ENCODE results near the gene ROPN1L.

DNA sequence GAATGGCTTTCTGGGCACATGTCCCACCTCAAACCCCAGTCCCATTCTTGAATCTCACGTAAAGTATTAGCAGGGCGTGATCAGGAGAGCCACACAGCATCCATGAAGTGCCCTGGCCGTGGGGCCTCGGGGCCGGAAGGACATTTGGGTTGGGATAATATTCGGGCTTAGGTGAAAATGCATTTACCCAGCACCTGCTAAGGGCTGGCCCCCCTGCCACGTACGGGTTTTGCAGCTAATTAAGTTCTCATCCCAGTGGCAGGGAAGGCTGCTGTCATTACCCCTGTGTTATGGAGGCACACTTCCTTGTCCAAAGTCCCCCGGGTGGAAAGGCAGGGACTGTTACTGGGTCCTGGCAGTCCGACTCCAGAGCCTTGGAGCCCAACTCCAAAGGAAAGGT, 29.0 kb downstream of the ROPN1L start:
- TF ChIP-seq, protein P1, sequence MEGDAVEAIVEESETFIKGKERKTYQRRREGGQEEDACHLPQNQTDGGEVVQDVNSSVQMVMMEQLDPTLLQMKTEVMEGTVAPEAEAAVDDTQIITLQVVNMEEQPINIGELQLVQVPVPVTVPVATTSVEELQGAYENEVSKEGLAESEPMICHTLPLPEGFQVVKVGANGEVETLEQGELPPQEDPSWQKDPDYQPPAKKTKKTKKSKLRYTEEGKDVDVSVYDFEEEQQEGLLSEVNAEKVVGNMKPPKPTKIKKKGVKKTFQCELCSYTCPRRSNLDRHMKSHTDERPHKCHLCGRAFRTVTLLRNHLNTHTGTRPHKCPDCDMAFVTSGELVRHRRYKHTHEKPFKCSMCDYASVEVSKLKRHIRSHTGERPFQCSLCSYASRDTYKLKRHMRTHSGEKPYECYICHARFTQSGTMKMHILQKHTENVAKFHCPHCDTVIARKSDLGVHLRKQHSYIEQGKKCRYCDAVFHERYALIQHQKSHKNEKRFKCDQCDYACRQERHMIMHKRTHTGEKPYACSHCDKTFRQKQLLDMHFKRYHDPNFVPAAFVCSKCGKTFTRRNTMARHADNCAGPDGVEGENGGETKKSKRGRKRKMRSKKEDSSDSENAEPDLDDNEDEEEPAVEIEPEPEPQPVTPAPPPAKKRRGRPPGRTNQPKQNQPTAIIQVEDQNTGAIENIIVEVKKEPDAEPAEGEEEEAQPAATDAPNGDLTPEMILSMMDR (IDR thresholded peaks at IDR 0.05; ENCODE audit: low read depth, low read length, poor library complexity, severe bottlenecking): no peak
- no peak for TF ChIP-seq EZH2phosphoT487 (IDR thresholded peaks at IDR 0.05; ENCODE audit: borderline replicate concordance, low read length)
